AG04450 (cell line): ENCODE measurements around the gene DDX24. TPM values are rescaled to one million over a fixed set of nuclear protein-coding genes. Genes with fewer than 3 reads are reported as not detected.

Experiments
- CTCF ChIA-PET: fragments of 300-600, 350-600 bp; formaldehyde crosslinking; extraction: SDS; loops from one replicate; lab custom pipeline; 2022; ENCODE audit warnings: antibody characterized with exemption, inconsistent platforms; lab: Charles Lee
- POLR2A ChIA-PET: fragments of 350-600 bp; formaldehyde crosslinking; extraction: SDS; loops from one replicate; lab custom pipeline; 2021; ENCODE audit warnings: antibody characterized with exemption, inconsistent platforms; lab: Yijun Ruan, JAX
- DNase-seq: peaks from one replicate; pipeline ENCODE4 v3.0.0-alpha.2; 2011; ENCODE audit warnings: low read depth, low spot score
- H3K27ac ChIP-seq: one replicate; pipeline ENCODE4 v1.5.1; 2012; ENCODE audit warnings: low read depth, low read length, control low read depth
- H3K27me3 ChIP-seq: one replicate; pipeline ENCODE4 v1.6.0; 2012; ENCODE audit warnings: low read length; ENCODE audit not compliant: control insufficient read depth, insufficient read depth
- H3K4me3 ChIP-seq: 2 replicates; pipeline ENCODE4 v1.5.1; 2011; ENCODE audit warnings: mild to moderate bottlenecking, low read depth, low read length, control low read depth
- H3K9me3 ChIP-seq: 2 replicates; pipeline ENCODE4 v1.5.1; 2012; ENCODE audit warnings: low read length; ENCODE audit not compliant: control insufficient read depth, insufficient read depth
- CTCF ChIP-seq: IDR thresholded peaks from 2 replicates; pipeline ENCODE4 v1.5.1; 2011; ENCODE audit warnings: low read depth, low read length, control low read depth, inconsistent platforms
- polyA plus RNA-seq: library from polyadenylated mRNA; depleted of rRNA; stranded (reverse); fragments of >200 nt; gene quantifications from 2 replicates; pipeline ENCODE4 v1.2.3, GENCODE V29; 2011

Gene DDX24
- polyA plus RNA-seq, 1 experiment, result 159 TPM

GRCh38 chr14:94066089-94066676 is 14.8 kb downstream of the DDX24 start:
- TF ChIP-seq CTCF, result no peak
- DNase-seq, result no peak
- ChIA-PET CTCF (interaction anchor here (0.9 to 1.3 kb wide), 3 partner anchors 15 to 70 kb away, joined by 3 to 4 read pairs (median 4); no protein-coding TSS in a partner anchor), POLR2A (no interaction called here)
- Histone ChIP-seq H3K27me3 (no peaks in the 10 kb centered on the region), H3K9me3 (no peaks in the 10 kb centered on the region), H3K4me3 (no peak overlapping the region), H3K27ac (no peak overlapping the region)

GRCh38 chr14:94062344-94062940 is 18.6 kb downstream of the DDX24 start:
- no peak for DNase-seq
- TF ChIP-seq CTCF, result no peak
- Histone ChIP-seq H3K4me3 (no peak overlapping the region), H3K9me3 (no peaks in the 10 kb centered on the region), H3K27ac (peak overlapping the region; percentile 25), H3K27me3 (no peaks in the 10 kb centered on the region)
- ChIA-PET POLR2A (no interaction called here), CTCF (interaction anchor here (1.3 to 1.6 kb wide), 3 partner anchors 26 to 74 kb away, joined by 7 to 8 read pairs (median 8); no protein-coding TSS in a partner anchor)

GRCh38 chr14:94059998-94060397 is 21.0 kb downstream of the DDX24 start:
- Histone ChIP-seq H3K9me3 (no peaks in the 10 kb centered on the region), H3K27ac (no peak overlapping the region), H3K27me3 (no peaks in the 10 kb centered on the region), H3K4me3 (no peak overlapping the region)
- ChIA-PET CTCF (interaction anchor here (1.8 kb wide), 1 partner anchor 120 kb away, joined by 4 read pairs; no protein-coding TSS in a partner anchor), POLR2A (no interaction called here)
- DNase-seq, result no peak
- no peak for TF ChIP-seq CTCF

- ChIA-PET POLR2A (no interaction called here), CTCF (interaction anchor here (1.1 to 4.1 kb wide), 4 partner anchors 22 to 119 kb away, joined by 4 to 18 read pairs (median 8); no protein-coding TSS in a partner anchor)
- no peaks in the 10 kb centered on the region for H3K27me3 ChIP-seq
- no peaks in the 10 kb centered on the region for H3K9me3 ChIP-seq
- no peak for TF ChIP-seq CTCF
- H3K27ac ChIP-seq, result no peak overlapping the region
- no peak overlapping the region for H3K4me3 ChIP-seq
- DNase-seq, result no peak
Observed at GRCh38 chr14:94058674-94059138, 22.3 kb downstream of the DDX24 start.

- ChIA-PET POLR2A (no interaction called here), CTCF (interaction anchor here (1.1 to 4.1 kb wide), 4 partner anchors 22 to 118 kb away, joined by 4 to 18 read pairs (median 8); no protein-coding TSS in a partner anchor)
- DNase-seq, result no peak
- Histone ChIP-seq H3K4me3 (no peak overlapping the region), H3K9me3 (no peaks in the 10 kb centered on the region), H3K27ac (no peak overlapping the region), H3K27me3 (no peaks in the 10 kb centered on the region)
- no peak for TF ChIP-seq CTCF
Observed at GRCh38 chr14:94058128-94058673, 22.8 kb downstream of the DDX24 start.
